Measurements from ENCODE around the gene JARID2.

The JARID2 gene

DNA sequence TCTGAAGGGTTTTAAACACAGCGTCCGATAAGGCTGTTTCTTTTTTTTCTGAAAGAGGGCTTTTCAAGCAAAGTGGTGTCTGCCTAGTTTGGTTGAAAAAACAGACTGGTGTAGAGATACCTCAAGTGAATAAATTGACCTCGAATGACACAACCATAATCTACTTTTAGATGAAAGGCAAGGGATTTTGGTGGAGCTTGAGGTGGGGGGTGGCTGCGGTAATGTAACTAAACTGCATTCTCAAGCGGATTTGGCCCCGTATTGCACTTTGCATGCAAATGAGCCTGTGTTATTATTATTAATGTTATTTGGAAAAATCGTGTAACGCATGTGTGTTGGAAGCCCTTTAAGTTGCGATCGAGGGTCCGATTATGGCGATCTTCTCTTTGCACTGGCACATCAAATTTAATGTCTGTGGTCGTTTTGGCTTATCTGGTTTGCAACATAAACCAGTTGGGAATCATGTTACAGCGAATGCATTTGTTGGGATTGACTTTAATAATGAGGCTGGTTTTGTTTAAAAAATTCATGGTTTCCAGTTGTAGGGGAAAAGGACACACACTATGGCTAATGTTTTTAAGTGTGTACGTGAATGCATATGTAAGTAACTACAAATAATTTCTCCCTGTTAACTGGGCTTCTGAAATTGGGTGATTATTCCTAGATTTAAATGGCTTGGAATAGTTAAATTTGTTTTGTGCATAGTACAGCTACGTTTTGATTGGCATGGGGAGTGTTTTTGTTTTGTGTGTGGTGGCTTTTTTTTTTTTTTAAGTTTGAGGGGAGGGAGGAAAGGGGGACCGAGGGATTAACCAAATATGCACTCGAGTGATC lies 1.0 kb downstream of the JARID2 start:
- DNase-seq: peak in 1 of 56 donors; percentile 9

DNA sequence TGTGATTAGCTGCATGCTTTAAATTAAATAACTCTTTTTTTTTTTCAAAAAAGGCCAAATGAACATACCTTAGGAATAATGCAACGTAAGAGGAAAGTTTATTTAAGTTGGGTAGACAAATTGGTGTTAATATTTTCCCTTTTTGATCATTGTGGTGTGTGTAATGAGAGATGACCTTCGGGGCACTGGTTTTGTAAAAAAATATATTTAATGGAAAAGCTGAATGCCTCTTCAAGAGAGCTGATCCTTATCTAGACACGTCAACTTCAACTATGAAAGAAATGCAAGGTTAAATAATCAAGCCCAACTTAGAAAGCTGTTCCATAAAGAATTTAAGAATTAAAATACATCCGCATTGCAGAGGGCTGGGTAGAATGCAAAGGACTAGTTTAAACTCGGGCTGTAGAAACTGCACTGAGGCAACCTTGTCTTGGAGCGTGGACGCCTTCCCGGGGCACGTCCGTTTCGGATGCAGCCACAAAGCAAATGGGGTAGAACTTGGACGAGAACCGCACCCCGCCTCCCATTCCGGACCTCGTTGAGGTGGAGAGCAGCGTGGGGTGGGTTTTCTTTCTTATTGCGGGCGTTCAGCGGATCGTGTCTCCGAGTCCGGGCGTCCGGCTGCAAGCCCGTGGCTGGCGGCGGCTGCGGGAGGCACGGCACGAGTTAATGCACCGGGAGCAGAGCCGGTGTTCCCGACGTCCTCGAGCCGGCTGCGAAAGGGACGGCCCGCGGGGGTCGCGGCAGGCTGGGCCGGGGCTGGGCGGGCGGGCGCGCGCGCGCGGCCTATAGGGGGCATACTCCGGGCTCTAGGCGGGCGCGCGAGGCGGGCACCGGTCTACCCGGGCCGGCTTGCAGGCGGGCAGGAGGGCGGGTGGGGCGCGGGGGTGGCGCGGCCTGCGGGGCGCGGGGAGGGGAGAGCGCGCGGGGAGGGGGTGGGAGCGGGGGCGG lies 1.9 kb downstream of the JARID2 start:
- peak in 41 of 56 donors; percentile 23 to 73 (median 55) for DNase-seq

DNA sequence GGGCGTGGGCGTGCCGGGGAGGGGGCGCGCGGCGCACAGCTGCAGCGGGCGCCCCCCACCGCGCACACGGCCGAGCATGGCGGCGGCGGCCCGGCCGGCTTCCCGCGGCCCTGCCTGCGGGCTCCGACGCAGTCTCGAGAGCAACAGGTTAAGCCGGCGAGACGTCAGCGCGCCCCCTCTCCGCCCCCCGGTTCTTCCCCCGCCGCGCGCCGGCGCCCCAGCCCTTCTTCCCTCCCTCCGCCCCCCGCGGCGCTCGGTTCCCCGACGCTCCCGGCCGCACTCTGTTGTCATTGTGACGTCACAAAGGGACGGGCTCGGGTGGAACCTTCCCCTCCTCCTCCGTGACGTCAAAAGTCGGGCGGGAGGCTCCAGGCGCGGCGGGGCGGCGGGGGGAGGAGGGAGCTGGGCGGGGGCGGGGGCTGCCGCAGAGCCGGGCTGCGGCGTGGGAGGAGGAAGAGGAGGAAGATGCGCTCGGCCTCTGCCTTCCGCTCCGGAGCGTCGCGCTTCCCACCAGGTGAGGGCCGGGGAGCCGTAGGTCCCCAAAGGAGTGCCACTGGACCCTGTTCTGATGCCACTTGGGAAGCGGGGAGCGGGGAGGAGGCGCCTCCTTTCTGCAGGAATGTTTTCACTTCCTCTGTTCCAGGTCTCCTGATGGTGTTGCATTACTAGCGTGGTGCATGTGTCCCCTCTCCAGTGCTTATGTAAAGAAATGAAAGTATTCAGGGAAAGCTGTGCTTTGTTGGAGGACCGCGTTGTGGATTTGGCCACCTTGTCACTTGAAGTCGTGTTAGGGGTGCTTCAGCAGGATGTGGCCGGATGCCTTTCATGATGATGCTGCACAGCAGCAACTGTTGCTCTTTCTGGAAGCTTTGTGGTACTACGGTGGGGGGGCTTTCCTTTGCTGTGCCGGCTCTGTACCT lies 2.8 kb downstream of the JARID2 start:
- peak; percentile 23 to 95 (median 86) for DNase-seq

DNA sequence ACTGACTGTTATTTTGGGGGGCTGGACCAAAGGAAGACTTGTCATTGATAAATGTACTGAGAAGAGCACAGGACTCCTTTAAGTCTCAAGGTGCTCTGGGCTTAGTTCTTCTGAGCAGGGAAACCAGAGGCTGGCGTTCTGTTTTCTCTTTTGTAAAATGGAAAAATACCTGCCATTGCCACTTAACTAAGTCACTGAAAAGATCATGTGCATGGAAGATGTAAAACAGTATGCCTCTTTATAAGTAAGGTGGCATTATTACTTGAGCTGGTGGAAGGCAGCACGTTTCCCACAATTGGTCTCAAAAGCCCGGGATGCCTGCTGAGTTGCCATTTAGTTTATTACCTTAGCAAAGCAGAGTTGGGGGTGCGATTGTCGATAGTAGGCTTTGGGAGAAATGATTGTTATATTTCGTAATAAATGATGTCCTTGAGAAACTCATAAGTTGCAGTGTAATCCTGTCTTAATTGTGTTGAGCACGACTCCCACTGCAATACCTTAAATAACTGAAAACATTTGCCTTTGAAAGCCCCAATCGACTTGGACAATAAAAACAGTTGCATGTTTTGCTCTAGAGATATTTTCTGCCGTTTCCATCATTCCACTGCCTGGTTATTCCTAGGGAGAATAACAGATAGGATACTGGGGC lies 3.6 kb downstream of the JARID2 start:
- no peak for DNase-seq

DNA sequence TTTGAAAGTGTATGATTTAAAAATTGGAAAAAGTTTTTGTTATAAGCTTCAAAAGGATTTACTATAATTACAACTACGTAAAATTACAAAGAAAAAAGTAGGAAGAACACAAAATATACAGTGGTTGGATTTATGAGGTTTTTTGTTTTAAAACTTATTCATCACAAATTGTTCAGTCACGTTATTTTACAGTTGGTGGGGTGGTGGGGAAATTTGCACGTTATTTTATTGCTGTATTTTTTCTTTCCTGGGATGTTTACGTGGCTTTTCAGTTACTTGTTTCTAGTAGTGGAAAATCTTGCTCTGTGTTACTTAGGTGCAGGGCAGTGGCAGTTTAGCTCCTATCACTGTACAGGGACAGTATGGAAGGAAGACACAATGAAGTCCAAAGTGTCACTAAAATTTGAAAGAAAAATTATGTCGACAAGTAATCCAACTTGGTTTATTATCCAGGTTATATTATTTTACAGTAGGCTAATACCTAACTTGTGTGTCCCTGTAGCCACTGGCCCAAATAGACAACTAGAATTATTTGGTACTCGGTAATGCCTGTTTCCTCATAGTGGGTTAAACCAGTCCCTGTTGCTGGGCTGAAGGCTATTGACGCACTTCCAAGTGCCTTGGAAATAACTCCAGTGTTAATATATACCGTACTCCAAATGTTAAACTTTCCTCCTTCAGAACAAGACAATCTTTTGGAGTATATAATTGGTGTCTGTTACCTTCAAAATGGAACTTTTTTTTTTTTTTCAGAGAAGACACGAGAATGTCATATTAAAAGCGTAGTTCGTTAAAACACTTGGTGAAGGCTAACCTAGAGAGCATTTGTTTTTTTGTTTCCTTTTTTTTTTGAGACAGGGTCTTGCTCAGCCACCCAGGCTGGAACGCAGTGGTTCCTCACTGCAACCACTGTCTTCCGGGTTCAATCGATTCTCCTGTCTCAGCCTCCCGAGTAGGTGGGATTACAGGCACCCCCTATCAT lies 4.6 kb downstream of the JARID2 start:
- no peak for DNase-seq

DNA sequence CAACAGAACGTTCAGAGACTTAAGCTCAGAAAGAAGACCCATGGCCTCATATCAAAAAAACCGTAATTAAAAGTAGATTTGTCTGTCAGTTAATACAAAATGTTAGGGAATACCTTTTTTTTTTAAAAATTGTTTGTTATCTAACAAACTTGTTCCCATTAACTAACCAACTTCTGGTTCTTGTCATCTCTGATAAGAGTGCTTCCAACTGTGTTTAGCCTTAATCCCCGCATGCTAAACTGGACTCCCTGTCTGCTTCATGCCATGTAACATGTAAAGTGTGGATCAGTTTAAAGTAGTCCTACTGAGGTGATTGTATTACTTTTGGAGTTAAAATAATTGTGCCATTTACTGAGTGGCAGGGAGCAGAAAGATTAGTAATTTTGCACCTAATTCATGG lies 6.3 kb downstream of the JARID2 start:
- DNase-seq: no peak

DNA sequence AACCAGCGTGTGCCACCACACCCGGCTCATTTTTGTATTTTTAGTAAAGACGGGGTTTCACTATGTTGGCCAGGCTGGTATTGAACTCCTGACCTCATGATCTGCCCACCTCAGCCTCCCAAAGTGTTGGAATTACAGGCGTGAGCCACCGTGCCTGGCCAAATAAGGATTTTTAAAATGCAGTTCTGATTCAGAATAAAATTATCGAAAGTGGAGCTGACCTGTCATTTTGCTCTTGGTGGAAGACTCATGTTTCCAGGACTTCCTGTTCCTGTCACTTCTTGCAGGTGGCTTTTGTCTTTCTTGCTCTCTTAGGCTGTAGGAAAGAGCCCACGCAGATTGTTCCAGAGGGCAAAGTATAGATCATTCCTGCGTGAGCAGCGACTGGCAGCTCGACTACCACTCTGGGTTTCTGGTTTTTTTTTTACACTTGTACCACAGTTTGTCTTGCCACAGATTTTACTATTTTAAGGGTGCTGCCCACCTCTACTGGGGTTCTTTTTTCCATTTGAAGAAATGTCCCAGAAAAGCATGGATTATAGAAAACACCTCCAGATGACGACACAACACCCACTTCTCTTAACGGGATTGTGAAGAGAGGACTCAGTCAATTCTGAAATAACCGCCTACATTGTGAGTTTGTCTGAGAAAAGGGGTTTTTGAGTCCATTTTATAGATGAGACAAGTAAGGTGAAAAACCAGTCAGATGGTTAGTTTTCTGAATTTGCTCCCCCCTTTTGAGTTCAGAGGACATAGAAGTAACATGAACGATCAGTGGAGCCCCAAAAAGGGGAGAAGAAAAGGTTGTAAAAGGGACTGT lies 7.5 kb downstream of the JARID2 start:
- DNase-seq: no peak

DNA sequence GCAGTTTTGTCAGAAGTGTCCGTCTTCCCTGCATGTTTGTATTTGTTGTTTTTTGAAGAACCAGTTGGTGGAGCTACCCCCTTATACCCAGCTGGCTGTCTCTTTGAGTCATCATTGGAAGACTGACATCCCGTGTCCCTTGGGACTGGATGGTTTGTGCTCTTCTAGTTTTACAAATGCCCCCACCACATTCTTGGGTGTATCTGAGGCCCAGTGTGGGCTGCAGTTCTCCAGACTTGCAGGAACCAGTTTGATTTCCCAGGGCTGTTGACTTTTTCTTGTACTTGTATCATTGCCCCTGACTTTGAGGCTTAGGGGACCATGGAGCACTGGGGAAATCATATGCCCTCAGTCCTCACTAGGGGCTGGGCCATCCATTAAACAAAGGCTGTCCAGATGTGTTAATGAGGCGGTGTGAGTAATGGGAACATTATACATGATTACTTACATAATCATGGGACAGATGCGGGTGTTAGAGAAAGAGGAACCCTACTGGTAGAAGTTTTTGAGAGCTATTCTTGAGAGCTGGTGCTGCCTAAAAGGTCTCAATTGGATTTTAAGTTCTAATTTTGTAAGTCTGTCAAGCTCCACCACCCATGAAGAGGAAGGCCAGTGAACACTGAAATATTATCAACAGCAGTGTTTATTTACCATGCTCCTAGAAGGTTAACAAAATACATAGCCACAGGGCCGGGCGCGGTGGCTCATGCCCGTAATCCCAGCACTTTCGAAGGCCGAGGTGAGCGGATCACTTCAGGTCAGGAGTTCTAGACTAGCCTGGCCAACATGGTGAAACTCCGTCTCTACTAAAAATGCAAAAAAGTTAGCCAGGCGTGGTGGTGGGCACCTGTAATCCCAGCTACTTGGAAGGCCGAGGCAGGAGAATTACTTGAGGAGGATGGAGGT lies 8.5 kb downstream of the JARID2 start:
- peak in 19 of 56 donors; percentile 10 to 60 (median 31) for DNase-seq

DNA sequence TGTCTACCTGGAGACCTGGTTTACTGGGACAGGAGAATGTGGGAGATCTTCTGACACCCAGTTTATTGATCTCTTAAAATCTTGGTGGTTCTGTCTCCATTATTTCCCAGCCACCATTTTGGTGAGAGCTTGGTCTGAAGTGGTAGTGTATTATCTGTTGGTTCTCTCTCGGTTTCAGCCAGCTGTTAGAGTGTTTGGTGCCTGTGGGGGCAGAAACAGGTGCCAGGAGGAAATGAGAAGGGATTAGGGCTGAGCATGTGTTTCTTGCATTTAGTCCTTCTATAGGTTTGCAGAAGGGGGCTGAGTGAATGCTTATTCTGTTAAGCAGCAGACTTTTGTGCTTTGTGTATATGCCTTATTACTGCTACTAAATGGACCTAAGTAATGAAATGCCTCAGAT lies 9.6 kb downstream of the JARID2 start:
- DNase-seq: no peak

DNA sequence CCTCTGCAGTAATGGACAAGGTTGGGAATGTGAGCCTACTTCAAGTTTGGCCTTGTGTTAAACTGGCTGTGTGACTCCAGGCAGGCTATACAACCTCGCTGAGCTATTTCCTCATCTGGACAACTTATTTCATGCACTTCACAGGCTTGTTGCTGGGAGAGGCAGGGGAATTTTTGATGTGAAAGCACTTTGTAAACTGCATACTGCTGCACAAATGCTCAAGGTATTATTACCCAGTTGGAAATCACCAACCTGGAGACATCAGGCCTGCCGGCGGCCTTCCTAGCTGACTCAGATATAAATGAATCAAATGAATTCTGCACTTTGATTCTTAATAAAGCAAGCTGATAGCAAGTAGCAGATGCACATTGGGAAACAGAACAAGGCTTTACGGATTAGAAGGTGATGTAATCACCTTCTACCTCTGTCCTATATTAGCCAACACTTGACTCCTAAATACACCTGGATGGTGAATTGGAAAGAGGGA lies 10.1 kb downstream of the JARID2 start:
- no peak for DNase-seq

DNA sequence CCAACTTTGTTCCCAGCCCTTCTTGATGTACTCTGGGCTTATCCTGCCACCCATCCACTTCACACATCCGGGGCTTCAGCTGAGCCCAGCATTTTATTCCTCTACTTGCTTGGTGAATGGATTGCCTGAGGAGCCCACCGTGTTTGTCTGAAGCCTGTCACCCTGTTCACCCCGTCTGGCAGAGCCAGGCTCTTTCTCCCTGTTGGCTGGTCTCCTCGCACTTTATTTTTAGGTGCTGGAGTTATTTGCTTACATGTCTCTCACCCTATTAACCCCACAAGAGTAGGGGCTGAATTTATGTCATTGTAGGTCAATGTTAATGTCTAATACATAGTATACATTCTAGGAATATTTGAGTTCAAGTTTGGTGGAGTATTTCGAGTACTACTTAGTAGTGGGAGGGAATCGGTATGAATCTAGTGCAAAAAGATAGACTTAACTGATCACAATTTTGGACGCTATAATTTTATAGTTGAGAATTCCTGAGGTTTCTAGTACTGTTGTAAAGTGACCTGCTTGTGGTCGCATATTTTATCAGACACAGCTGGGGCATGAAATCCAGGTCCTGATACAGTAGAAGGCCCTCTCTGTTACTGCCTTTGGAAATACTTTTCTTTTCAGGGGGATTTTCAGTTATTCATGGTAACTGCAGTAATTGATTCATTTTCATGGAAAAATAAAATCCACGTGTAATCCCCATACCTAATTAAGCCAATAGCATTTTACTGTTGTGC lies 10.8 kb downstream of the JARID2 start:
- DNase-seq: no peak

DNA sequence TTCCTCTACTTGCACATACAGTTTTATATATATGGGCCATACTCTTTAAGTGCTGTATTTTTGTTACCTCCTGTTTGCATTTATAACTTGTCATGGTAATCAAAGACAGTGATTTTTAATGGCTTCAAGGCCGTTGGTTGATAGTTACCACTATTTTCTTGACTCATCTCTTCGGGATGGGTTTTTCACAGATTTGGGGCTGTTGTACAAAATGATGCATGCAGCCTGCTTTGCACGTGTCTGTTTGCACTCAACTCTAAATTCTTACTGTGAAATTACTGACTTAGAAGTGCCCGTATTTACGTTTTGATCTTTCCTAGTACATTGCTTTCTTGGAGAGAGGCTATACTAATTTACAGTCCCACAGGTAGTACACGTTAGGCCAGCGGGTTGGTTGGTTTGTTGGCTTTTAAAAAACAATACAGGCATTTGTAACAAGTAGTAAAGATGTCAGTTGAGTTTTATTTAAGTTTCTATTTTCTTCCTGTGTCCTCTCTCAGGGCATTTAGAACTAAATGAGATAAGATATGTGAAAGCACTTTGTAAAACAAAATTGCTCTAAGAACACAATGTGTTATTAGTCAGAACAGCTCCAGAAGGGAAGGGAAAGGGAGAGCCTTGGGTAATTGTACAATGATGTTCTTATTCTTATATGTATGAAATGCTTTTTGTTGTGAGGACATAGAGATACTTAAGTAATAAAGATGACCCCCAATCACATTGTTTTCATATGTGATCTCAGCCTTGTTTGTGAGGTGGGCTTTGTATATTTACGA lies 11.7 kb downstream of the JARID2 start:
- no peak for DNase-seq

DNA sequence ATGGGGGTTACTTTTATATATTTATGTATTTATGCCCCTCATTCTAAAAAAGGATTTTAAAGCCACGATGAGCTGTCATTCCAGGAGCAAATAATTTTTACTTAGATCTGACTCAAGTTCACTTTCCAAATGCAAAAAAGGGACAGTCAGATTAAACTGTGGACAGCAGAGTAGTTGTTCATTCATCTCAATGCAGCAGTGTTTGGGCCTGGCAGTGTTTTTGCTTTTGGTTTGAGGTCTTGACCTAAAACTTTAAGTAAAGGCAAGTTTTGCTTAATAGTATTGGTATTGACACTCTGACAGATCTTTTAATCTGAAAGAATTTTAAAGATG lies 13.9 kb downstream of the JARID2 start:
- peak in 4 of 56 donors; percentile 5 to 30 (median 16) for DNase-seq

DNA sequence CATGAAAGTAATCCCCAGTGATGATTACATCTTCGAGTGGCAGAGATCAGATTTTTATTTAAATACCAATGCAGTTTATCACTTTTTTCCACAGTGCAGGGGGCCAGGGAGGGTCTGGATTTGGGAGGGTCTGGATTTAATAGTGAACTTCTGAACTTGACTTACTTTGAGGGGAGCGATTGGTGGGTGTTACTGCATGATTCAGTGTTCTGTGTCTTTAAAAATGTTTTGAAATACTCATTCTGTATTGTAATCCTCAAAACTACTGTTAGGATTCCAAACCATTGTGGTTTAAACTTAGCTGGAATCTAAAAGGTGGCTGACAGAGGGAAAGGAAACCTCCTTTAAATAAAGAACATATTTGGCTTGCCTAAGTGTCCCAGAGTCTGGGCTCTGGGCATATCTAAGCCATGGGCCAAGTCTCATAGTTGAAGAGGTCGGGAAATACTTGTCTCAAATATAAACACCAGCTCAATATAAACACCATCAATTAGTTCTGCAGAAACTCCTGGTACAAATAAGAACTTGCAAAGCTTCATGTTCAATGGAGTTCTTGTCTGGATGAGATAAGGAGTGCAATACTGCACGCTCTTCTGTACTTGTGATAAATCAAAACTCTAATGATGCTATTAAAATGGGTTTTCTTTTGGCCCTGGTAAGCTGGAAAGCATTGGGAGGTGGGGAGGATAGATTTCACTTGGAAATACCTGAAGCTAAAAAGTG lies 14.4 kb downstream of the JARID2 start:
- DNase-seq: no peak

DNA sequence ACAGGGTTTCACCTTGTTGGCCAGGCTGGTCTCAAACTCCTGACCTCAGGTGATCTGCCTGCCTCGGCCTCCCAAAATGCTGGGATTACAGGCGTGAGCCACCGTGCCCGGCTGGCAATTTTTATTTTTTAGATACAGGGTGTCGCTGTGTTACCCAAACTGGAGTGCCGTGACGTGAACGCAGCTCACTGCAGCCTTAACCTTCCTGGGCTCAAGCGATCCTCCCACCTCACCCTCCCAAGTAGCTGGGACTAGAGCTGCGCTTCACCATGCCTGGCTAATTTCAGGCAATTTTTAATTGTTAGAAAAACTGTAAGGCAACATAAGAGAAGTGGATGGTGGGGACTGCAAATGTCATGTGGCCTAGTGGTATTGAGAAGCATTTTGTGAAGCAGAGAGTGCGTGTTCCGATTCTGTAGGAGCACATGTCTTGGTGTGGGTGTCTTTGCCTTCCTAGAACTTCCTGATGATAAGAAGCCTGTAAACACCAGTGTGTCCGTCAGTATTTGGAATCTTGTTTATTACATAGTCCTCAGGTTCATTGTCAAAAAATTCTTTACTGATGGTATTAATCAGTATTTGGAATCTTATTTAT lies 18.0 kb downstream of the JARID2 start:
- DNase-seq: no peak

All from amygdala (tissue), 56 donors.